Suprapubic skin (tissue), 3 donors: ENCODE data around the gene CYSRT1.

Experiments used
- CTCF ChIP-seq, 2 donors: fragments of 200-600 bp in 1 of 2; fragments of 450-650 bp in 1 of 2; sonication (generic) in 1 of 2; IDR thresholded peaks; one replicate each; pipeline ENCODE4 v1.5.1; 2016 to 2019; ENCODE audit warnings: antibody characterized with exemption in 2 of 2, mild to moderate bottlenecking in 1 of 2, moderate library complexity in 1 of 2
- EP300 ChIP-seq: sonication (generic); formaldehyde crosslinking; IDR thresholded peaks from one replicate; pipeline ENCODE4 v1.6.1; 2017; ENCODE audit warnings: antibody characterized with exemption
- POLR2A ChIP-seq, 2 donors: fragments of 450-650 bp; IDR thresholded peaks; one replicate each; pipeline ENCODE4 v1.6.1; 2017; ENCODE audit warnings: antibody characterized with exemption in 2 of 2, mild to moderate bottlenecking in 2 of 2, moderate library complexity in 2 of 2

GRCh38 chr9:137199411-137200121 lies 25.4 kb upstream of the CYSRT1 start:
- no peak for TF ChIP-seq CTCF (IDR thresholded peaks at IDR 0.05)
- TF ChIP-seq POLR2A (IDR thresholded peaks at IDR 0.05): no peak
- TF ChIP-seq EP300: no peak
